HUDEP-2 (cell line): ENCODE measurements around the gene KCNIP4.
"Not testable (repeated sequence)": the region's sequence is repeated elsewhere in the genome, so short reads cannot be mapped to it uniquely, and the experiment has no call there.

Source experiments
- DNase-seq, 76 experiments: peaks; one replicate each; lab custom pipeline; 2025; ENCODE audit not compliant: unreplicated experiment in 76 of 76; lab: John Stamatoyannopoulos, UW

The KCNIP4 gene

DNA sequence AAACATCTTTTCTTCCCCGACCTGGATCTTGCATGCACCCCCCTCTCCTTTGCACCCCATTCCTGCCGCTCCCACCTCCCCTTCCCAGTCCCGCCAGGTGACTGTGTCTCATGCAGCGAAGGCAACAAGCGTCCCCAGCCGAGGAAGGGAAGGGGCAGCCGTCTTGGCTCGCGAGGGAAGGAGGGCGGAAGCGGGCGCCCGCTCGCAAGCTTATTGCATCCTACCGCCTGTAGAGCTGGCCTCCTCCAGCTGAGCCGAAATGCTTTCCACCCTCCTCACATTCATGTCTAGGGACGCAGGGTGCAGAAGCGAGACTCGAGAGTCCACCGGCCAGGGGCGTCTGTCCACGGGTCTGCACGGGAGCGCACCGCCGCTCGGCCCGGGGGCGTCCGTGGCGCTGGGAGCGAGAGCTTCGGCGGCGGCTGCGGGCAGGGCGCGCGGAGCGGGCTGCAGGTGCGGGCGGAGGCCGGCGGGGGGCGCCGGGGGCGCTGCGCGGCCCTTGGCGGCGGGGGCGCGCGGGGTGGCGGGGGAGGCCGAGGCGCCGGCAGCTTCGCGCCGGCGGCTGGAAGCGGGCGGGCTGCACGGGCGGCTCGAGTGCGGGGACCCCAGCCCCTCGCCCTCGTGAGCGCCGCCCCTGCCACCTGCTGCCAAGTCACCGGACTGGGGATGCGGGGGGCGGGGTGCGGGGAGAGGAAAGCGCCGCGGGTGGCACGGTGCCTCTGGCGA lies at the start of gene KCNIP4:
TSS of gene KCNIP4 (minus strand) at position 426 of the 726 bp plus-strand sequence.
- no peak for DNase-seq

DNA sequence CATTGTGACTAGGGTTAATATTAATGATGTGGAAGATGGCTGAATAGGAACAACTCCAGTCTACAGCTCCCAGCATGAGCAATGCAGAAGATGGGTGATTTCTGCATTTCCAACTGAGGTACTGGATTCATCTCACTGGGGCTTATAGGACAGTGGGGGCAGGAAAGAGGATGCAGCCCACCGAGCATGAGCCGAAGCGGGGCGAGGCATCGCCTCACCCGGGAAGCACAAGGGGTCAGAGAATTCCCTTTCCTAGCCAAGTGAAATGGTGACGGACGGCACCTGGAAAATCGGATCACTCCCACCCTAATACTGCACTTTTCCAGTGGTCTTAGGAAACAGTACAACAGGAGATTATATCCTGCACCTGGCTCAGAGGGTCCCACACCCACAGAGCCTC lies 48.0 kb upstream of the KCNIP4 start:
- not testable (repeated sequence) for DNase-seq

DNA sequence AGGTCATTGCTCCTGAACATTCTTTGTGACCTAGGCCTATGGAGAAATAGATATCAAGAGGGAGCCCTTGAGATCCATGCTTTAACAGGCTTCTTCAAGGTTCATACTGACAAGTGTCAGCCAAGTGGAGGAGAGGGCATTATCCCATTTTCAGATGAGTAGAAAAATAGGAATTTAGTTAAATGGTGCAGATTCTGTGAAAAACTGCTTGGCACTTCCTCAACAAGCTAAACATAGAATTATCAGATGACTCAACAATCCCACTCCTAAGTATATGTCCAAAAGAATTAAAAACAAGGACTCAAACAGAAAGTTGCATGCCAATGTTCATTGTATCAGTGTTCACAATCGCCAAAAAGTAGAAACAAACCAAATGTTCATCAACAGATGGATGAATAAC lies 43.8 kb upstream of the KCNIP4 start:
- no peak for DNase-seq

DNA sequence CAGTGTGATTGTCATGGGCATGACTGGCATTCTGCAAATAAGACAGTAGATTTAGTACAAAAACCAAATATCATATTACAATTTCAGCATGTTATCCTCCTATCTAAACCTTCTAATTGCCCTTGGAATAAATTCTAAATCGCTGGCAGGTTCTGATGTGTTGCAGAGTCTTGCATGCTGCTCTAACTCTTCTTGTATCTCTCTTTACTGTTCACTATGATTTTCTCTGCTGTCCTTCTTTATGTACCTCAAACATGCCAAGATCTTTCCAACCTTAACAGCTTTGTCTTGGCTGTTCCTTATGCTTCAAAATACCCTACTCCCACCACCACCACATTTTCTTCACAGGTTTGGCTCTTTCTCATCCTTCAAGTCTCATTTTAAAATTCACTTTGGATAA lies 43.0 kb upstream of the KCNIP4 start:
- DNase-seq = no peak

DNA sequence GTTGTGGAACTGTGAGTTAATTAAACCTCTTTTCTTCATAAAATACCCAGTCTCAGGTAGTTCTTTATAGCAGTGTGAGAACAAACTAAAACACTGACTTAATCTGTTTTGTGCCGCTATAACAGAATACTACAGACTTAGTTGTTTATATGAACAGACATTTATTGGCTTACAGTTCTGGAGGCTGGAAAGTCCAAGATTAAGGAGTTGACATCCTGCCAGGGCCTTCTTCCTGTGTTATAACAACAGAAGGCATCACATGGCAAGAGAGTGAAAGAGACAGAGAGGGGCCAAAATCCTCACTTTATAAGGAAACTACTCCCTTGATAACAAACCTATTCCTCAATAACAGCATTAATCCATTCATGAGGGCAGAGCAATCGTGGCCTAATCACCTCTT lies 42.5 kb upstream of the KCNIP4 start:
- no peak for DNase-seq

DNA sequence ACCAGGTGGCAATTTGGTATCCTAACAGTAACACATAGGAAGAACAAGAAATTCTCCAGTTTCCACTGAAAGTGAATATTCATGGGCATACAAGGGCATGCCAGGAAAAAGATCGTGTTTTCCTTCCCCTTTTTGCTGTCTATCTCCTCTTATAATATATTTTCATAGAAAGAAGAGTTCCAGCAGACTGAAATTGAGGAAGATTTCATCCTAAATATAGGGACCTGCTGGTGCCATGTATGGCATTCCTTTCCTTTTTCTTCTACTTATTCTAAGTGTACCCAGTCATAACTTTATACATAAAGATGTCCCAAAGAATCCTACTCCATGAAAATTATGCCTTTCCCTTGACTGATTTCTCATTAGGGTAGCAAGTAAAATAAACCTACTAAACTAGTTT lies 40.8 kb upstream of the KCNIP4 start:
- DNase-seq = no peak

DNA sequence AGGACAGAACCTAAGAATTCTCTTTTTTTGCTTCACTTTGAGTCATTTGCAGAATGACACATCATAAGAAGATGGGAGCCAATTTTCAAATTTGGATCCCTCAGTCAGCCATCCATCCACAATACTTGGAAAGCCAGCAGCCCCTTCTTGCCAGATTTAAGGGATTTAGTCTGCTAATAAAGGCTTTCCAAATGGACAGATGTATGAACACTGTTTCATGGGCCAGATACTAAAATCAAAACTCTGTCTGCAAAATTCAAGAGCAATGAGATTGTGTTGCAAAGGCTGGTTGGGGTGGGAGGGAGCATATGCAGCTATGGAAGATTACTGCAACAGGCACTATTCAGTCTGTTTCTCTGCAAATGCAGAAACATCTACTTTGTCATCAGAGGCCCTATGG lies 37.7 kb upstream of the KCNIP4 start:
- no peak for DNase-seq

DNA sequence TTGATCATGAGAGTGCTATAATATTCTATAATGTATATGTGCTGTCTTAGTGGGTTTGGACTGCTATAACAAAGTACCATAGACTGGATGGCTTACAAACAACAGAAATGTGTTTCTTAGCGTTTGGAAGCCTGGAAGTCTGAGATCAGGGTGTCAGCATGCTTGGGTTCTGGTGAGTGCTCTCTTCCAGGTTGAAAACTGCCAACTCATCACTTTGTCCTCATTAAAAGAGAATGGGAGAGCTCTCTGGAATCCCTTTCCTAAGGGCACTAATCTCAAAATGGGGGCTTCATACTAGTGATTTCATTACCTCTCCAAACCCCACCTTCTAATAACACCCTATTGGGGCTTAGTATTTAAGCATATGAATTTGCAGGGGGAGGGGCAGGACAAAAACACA lies 33.5 kb upstream of the KCNIP4 start:
- no peak for DNase-seq

DNA sequence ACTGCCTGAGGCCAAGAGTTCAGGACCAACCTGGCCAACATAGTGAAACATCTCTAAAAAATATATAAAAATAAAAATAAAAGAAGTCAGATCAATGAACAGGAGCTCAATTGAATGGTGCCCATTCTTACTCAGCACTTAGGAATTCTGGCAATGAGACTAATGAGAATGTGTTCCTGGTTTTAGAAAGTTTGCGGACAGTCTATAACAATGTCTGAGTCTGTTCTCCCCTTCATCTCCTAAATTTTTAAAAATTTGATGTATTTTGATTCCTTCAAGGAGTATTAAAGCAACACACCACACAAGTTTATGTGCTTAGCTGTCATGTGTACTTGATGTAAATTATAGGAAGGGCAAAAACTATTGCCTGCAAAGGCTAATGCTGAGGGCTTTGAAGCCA lies 30.6 kb upstream of the KCNIP4 start:
- DNase-seq = no peak

DNA sequence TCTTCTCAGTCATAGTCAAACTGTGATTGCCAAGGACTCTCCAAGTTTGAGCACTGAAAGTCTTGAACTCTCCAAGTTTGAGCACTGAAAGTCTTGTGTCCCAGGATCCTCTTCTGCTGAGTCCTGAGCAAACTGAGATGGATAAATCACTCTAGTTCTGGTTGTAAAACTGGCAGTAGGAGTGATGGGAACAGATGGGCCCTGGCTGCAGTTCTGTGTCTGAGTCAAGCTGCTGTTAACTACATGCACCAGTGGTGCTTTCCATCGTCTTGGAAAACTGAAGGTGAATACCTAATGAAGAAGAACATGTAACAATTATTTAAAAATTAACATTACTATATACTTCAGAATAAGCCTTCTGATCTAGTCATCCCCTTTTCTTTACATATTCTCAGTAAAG lies 27.6 kb upstream of the KCNIP4 start:
- DNase-seq = no peak

DNA sequence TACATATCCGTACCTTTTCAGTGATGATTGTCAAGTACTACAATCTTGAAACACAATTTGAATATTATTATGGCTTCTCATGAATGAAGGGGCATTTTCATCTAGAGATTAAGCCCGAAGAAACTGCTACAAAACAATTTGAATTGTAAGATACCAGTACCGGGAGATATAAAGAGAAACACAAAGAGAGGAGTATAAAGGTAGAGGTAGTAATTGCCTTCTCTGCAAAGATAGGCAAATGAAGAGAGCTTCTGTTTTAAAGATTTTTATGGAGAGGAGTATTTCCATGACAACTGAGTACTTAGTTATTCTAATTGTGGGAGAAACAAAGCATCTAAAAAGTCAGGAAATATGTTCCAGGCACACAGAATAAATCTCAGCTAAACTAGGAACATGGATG lies 25.3 kb upstream of the KCNIP4 start:
- DNase-seq = no peak

DNA sequence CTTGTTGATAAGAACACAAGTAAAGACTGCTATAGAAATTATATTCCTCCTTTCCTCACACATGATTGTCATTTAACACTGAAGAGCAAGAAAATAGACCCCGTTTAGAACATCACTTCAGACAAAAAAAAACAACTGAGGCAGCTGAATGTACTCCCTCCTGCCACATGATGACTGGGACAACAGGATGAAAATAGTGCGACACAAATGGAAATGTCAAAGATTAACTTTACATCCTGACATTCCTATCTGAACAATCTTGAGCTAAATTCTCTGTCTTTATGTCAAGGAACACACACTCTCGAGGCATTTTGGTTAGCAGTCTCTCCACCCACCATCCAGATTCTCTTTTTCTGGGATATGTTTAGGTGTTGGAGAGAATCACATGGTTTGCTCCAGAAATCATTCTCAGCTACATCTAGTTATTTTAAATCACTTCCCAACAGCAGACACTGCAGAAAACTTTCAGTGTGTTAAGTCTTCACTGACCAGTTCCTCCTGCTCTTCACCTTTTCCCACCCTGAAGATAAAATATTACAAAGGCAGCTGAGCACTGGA lies 16.3 kb upstream of the KCNIP4 start:
- DNase-seq = no peak

DNA sequence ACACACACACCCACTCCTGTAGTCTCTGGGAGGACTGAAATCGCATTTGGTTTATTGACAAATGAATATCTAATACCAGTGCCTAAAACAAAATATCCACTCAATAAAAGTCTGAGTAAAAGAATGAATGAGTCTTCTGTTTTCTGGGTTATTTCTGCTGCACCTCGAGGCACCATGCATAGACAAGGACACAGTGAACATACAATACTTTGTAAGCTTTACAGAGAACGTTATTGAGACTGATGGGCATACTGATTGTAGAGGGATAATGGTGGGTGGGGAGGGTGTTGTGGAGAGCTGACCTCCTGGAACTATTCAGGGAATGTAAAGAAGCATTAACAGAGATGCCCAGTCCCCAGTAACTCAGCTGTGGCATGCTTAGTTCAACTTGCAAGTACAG lies 14.1 kb upstream of the KCNIP4 start:
- no peak for DNase-seq

DNA sequence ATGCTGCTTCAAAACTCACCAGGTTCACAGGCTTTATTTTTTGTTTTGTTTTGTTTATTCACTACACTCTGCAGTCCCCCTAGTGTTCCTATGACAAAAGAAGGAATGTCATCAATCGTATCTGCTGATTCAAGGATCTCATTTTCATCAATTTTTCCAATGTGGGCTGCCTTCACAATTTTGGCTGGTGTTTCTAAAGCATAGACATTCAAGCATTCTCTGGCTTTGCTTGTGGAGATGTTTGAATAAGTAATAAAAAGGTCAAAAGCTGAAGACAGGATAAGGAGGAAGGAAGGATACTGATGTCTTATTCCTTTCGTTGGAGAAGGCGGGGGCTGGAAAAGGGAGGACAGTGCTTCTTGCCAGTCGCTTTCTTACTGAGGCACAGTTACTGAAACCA lies 12.2 kb upstream of the KCNIP4 start:
- DNase-seq = no peak

DNA sequence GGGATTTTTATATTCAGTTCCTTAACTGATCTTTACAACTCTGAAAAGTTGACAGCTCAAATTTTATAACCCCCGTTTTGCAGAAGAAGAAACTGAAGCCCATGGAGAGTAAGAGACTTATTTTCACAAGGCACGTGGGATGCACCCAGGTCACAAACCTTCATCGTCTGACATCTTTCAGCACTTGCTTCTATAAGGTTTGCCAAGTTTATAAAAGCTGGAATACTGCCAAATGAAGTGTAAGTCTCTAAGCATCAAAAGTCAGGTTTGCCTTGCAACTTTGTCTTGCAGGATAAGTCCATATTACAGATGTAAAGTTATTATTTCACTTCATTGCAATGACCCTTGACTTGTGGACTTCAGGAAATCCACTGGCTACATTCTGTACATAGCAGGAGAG lies 6.3 kb upstream of the KCNIP4 start:
- DNase-seq = no peak

DNA sequence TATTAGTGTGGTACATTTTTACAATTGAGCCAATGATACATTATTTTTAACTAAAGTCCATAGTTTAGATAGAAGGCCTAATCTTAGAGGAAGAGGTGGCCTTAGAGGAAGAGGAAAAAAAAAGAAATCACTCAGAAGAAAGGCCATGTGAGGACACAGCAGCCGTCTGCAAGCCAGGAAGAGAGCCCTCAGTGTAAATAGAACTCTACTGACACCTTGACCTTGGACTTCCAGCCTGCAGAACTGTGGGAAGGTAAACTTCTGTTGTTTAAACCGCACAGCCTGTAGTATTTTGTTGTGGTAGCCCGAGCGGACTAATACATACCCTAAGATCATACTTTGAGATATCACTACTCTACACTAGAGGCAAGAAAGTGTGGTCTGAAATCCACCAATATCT lies 5.1 kb upstream of the KCNIP4 start:
- DNase-seq = no peak

DNA sequence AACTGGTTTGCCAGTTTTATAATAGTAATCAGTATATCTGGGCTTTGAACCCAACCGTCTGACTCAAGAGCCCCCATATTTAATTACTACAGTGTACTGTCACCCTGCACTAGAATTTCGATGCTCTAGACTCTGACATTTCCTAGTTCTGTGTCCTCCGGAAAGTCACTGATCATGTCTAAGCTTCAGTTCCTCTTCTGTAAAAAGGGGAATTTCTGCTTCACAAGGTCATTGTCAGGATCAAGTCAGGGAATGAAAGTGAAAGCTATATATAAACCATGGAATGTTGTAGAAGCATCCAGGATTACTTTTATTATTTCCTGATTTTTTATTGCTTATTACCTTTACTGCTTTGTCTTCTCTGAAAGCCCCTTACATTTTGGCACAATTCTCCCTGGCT lies 4.0 kb upstream of the KCNIP4 start:
- no peak for DNase-seq

DNA sequence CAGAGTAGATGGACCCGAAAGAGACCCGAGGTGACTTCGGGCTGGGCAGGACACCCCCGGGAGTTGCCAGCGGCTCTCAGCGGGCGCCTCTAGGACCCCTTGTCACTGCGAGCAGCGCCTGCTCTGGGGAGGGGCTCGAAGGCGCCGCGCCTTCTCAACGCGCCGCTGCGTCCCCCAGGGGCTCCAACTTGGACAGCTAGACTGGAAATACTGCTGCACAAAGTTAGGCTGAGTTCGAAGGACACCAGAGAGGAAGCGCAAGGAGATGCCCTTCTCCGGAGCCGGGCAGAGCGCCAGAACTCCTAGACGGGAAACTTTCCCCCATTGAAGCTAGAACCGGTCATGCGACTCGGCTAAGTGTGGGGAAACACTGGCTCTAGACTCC lies 493 bp upstream of the KCNIP4 start:
- no peak for DNase-seq

DNA sequence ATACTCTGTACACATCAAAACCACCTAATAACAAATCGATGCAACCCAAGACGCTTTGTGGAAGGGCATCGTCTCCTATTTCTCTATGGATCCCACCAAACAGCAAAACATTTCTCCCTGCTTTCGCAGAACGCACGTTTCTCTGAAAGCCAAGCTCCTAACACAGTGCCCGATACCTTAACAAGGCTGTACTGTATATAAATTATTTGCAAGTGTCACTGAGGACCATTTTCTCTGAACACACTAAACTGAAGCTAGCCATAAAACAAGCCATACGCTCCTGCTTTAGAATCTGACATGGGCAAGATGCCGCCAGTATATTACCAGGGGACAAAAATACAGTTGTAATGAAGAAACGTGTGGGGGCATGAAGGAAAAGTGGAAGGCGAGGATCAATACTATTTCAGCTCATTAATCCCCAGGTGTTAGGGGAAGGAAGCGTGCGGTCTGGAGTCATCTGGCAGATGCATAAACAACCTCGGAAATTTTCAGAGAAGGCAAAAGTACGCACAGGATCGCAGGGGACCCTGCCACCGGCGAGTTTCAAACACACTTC lies 703 bp downstream of the KCNIP4 start:
- DNase-seq = no peak

DNA sequence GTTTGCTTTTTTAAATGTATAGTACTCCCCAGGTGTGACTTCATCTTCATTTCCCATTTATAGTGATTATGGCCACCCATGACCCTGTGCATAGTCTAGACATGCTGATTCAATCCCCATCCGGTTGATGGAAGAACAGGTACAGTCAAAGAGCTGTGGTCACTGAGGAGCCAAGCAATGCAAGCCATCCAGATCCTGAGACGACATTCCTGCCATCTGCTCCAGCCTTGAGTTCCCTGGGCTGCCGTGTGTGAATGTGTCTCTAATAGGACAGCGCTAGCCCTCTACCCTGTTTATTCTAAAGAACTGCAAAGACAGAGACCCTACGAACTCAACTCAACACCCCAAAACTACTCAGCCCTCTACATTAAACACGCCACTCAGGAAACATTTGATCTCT lies 1.7 kb downstream of the KCNIP4 start:
- no peak for DNase-seq

DNA sequence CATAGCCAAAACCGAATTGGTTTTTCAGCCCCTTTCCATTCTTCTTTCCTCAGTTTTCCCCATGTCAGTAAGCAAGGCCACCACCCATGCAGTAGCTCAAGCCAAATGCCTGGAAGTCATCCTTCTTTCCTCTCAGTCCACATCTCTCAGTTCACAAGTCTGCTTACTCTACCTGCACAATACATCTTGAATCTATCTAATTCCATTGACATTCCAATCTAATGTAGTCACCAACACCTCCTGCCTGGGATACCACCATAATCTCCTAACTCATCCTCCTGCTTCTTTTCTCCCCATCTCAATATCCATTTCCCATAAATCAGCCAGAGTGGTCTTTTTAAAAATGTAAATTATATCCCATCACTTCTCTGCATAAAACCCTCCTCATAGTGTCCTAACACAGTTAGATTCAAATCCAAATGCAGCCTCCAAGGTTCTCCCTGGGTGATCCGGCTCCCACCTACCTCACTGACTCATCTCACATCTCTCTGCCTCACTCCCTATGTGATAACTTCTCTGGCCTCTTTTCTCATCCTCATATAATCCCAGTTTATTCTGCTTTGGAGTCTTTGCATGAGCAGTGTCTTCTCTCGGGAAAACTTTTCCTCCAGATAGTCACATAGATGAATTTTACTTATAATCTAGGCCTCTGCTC lies 26.9 kb downstream of the KCNIP4 start:
- DNase-seq = no peak

DNA sequence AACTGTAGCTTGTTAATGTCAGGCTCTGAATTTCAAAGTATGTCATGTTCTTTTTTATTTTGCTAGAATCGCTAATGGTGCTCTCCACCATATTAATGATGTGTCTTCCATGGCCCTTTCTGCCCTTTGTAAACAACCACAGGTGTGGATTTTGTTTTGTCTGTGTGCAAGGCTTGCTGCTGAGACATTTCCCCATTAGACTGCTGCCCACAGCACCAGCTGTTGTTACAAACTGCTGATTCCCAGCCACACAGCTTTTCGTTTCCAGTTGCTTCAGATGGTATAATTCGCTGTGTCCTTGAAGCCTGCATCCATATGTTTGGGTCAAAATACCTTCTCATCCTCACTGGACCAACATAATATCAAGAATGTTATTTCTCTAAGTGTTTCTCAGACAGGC lies 32.8 kb downstream of the KCNIP4 start:
- no peak for DNase-seq
